GM12892 (cell line): ENCODE measurements around the gene KRT32.
"Not testable (repeated sequence)": the region's sequence is repeated elsewhere in the genome, so short reads cannot be mapped to it uniquely, and the experiment has no call there.

Experiments used
- DNase-seq: peaks from one replicate; pipeline ENCODE4 v3.0.0; 2011; ENCODE audit not compliant: insufficient read length
- FAIRE-seq: peaks from 2 replicates; lab custom pipeline; 2011; peaks lifted over from hg19 to GRCh38; lab: Jason Lieb, UNC
- POLR2A ChIP-seq: IDR thresholded peaks from 2 replicates; pipeline ENCODE4 v1.6.1; 2011; ENCODE audit warnings: low read depth, low read length, control low read depth
- POLR2AphosphoS5 ChIP-seq: IDR thresholded peaks from 2 replicates; pipeline ENCODE4 v1.6.1; 2011; ENCODE audit warnings: low read depth, low read length, control low read depth
- TAF1 ChIP-seq: IDR thresholded peaks from 2 replicates; pipeline ENCODE4 v1.6.1; 2011; ENCODE audit warnings: low read depth, mild to moderate bottlenecking, control low read depth, low read length, borderline replicate concordance

Gene KRT32

DNA sequence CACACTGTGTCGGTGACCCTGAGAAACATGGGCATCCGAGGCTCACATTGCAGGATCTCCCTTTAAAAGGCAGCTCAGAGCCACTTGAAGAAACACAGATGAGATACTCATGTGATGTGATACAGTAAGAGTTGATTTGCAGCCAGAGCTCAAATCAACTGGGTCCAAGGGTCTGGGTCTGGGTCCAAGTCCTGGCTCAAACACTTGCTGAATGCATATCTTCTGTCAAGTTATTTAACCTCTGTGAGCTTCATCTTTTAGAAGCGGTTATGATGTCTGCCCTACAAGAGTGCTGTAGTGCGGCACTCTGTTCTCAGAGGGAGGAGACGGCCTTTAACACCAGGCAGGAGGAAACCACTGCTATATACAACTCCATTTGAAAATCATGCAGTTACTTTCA is 32.8 kb downstream of the KRT32 start:
- TF ChIP-seq POLR2A (no peak), POLR2AphosphoS5 (no peak), TAF1 (no peak)

DNA sequence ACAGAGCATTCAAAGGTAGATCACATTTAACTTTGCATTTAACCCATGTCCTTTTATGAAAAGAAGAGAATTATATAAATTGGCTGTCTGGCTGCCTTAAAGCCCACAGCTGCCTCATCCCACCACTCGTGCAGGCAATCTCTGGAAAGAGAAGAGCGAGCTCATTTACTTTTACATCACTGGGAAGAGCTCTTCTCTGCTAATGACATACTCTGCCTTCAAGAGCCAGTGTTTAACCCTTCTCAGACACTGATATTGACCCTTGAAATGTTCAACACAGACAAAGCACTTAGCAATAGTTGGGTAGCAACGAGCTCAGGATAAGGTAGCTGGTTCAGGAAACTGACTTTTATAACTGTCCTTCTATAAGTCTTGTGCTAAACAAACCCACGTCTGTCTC is 33.2 kb downstream of the KRT32 start:
- FAIRE-seq (no peak), DNase-seq (no peak)
- no peak for TF ChIP-seq POLR2AphosphoS5
- no peak for TF ChIP-seq POLR2A
- no peak for TF ChIP-seq TAF1

More for the DNA sequence above, 32.8 kb downstream of the KRT32 start:
- FAIRE-seq (no peak), DNase-seq (no peak)

DNA sequence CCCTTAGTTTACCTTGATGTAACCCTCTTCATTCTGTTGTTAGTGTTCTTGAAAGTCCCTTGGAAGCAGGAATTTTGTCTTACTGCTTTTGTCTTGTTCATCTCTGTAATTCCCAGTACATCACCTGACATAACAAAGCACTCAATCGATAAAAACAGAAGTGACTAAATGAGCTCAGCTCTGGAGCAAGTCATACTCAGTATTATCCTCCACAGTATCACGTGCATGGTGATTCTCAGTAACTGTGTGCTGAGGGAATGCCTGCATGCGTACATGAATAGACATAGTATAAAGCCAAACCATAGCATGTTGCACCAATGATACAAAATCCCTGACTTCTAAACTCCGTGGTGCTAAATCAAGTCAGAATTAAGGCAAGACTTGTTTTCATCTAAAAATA is 33.6 kb downstream of the KRT32 start:
- DNase-seq (no peak), FAIRE-seq (no peak)
- TF ChIP-seq POLR2AphosphoS5 (no peak), POLR2A (no peak)

DNA sequence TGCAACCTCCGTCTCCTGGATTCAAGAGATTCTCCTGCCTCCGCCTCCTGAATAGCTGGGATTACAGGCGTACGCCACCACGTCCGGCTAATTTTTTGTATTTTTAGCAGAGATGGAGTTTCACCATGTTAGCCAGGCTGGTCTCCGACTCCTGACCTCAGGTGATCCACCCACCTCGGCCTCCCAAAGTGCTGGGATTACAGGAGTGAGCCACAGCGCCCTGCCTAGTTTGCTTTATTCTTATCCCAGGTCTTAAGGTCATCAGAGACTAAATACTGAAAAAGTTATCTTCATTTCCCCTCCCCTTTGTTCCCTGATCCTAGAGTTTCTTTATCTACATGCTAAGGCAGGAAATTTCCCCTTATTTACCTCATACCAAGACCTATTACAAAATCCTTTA is 36.8 kb downstream of the KRT32 start:
- FAIRE-seq, DNase-seq: not testable (repeated sequence)

DNA sequence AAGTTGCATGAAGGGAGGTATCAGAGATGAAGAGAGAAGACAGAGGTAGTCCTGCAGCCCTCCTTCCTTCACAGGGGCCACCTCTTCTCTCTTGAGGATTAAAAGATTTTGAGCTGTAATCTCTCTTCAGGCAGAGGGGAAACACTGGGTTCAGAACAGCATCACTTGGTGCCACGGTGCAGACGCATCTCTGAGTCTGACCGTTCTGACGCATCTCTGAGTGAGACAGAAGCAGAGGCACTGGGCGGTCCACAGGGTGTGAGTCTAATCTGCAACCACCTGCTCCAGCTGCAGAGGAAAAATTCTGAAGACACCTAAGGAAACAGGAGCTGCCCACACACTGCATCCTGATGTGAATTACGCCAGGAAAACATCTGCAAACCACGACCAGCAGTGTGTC is 37.5 kb downstream of the KRT32 start:
- DNase-seq (no peak), FAIRE-seq (no peak)
- no peak for TF ChIP-seq TAF1
- TF ChIP-seq POLR2A: no peak
- no peak for TF ChIP-seq POLR2AphosphoS5

DNA sequence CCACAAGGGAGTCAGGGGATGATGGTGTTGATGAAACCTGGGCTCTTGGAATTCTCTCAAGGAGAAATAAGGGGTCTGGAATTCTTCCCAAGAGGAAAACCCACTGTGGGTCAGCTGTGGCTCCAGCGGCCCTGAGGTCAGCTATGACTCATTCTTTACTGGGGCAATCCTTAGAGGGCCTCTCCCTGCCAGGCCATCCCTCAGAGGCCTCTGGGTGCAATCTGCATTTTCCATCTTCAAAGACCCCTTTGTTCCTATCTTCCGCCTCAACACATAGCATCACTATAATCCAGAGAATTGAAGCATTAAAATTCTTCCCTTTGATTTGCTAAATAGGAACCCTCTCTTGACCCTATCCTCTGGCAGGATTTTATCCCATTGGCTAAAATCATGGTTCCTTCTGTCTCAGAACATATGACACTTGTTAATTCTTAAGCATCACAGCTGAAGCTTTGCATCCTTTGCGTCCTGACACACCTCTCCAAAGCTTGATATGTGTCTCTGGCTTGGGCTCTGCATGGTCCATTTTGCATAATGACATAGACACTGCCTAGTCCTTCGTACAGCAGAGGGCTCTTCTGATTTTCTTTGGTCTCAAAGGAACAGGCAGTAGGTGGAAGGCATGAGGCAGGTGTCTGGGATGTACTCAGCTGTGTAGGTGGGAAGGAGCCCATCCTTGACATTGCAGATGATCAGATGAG is 38.4 kb downstream of the KRT32 start:
- no peak for TF ChIP-seq TAF1
- no peak for TF ChIP-seq POLR2A
- TF ChIP-seq POLR2AphosphoS5: no peak
- no peak for DNase-seq
- FAIRE-seq: no peak

DNA sequence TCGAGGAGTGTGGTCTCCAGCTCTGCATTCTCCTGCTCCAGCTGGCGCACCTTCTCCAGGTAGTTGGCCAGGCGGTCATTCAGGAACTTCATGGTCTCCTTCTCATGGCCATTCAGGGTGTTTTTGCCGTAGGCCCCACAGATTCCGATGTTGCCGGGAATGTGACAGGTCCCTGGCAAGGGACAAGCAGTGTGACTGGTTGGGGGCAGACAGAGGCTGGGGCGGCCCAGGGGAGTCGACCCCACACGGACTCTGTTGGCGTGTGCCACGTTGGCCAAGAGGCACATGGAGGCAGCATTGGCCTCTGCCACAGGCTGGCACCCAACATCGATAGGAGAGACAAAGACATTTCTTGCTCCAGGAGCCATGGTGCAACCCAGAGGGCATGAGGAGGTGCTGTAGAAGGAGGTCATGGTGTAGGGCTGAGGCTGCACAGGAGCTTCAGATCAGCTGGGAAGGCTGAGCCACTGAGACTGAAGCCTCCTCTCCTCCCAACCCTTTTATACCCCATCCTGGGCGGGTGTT is 43.0 kb downstream of the KRT32 start, which contains the start of gene KRT37:
Gene KRT37, minus strand, starts transcription at position 475 of the 525 bp plus-strand sequence. Its CDS starts 62 bp downstream, at position 413.
- FAIRE-seq: no peak
- no peak for DNase-seq
- TF ChIP-seq POLR2AphosphoS5 (no peak), POLR2A (no peak)

DNA sequence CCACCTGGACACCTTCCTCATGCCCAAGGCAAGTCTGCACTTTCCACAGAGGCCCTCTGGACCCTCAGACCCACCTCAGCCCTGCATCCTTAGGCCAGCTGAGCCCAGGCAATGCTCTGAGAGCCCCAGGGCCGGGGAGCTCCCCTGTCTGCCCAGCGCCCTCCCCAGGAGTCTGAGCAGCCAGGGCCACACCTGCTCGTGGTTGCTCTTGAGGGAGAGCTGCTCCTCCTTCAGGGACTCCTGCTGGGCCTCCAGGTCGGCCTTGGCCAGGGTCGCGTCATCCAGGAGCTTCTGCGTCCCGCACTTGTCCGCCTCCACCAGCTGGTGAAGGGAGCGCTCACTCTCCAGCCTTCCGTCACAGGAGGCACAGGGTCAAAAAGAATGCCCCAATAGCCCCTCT is 44.6 kb downstream of the KRT32 start:
- DNase-seq, FAIRE-seq: not testable (repeated sequence)

DNA sequence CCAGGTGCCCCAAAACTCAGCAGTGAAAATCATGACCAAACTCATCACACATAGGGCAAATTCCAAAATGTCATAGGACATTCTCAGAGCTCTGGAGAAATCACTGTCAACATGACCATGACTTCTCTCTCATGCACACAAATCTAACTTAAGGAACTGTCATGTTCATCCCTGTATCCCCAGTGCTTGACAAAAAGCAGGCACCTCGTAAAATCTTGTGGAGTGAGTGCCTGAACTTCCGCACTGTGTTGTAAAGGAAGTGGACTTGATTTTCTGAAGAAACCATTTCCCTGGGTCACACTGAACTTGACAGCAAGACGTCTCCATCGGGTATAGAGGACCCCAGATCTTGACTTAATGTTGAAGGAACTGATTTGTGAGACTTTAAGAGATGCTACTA is 45.6 kb downstream of the KRT32 start:
- no peak for TF ChIP-seq POLR2A
- DNase-seq: no peak
- no peak for FAIRE-seq

DNA sequence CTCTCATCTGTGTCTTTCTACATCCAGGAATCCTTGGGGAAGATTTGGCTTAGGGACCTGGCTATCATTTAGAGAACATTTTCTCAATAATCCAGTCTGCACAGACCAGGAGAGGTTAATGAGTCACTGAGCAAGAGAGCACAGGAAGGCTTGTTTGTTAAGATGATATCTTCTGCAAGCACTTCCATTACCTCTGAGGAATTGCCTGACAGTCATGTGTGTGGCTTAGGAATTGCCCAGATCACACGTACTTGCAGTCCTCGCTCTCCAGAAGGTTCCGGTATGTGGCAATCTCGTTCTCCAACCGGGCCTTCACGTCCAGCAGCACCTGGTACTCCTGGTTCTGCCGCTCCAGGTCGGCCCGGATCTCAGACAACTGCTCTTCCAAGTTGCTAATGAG is 46.1 kb downstream of the KRT32 start:
- FAIRE-seq (no peak), DNase-seq (no peak)
- no peak for TF ChIP-seq POLR2A

DNA sequence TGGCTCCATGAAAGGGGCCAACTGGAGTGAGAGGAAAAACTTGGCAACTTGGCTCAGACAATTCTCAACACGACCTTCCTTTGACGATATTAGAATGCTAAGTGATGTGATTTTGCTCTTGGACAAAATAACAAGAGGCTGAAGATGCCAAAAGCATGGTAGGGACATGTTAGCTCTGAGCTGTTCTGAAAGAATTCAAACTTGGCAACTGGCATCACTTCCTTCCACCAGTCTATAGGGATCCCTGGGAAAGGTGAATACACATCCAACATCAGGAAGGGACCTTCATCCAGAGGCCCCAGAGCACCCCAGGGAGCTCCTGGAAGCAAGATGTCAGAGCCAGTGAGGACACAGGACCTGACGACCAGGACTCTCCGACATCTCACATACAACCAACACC is 47.1 kb downstream of the KRT32 start:
- TF ChIP-seq POLR2AphosphoS5 (no peak), POLR2A (no peak), TAF1 (no peak)
- FAIRE-seq (no peak), DNase-seq (no peak)

DNA sequence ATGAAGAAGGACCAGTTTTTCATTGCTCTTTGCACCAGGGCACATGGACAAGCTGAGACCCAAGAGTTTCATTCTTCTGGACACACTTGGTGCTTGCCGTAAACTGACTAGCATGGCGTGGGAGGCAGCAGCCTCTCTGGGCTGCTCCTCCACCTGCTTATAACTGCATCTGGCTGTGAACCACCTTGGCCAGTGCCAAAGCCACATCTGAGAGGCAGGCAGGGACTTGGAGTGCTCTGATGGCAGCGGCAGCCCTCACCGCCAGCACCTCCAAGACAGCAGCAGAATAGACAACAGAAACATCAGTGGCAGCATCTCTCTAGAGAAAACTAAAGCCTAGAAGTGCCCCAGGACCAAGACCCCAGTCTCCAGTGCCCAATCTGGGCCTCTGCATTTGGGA is 47.5 kb downstream of the KRT32 start:
- DNase-seq (no peak), FAIRE-seq (no peak)
- TF ChIP-seq TAF1 (no peak), POLR2AphosphoS5 (no peak), POLR2A (no peak)
